Naive thymus-derived CD4-positive, alpha-beta T cell (primary cell): ENCODE data around the gene MARS1. TPM values are rescaled to one million over a fixed set of nuclear protein-coding genes. Genes with fewer than 3 reads are reported as not detected.

ENCODE experiments used
- ATAC-seq: fragments of 150-1000 bp; cut with Tn5 transposase; 2 replicates; pipeline ENCODE4 v1.10.0; 2021; ENCODE audit warnings: mild to moderate bottlenecking, moderate library complexity
- CTCF ChIA-PET: fragments of 350-600 bp; sonication (Branson Sonifier 250); formaldehyde crosslinking; loops from one replicate; lab custom pipeline; 2021; ENCODE audit warnings: antibody characterized with exemption; lab: Charles Lee
- POLR2A ChIA-PET: fragments of 350-600 bp; sonication (Branson Sonifier 250); formaldehyde crosslinking; loops from one replicate; lab custom pipeline; 2021; ENCODE audit warnings: antibody characterized with exemption, inconsistent platforms; lab: Charles Lee
- DNase-seq, 9 donors: peaks; one replicate each; pipeline versions ENCODE4 v3.0.0 to v3.0.0-alpha.2; 2020 to 2022; ENCODE audit warnings: mixed read lengths in 1 of 9
- H3K27ac ChIP-seq: one replicate; pipeline ENCODE4 v1.7.0; 2013; ENCODE audit warnings: mild to moderate bottlenecking, low read depth, low read length, moderate library complexity
- H3K27me3 ChIP-seq, 2 donors: one replicate each; pipeline ENCODE4 v1.7.0; 2013; ENCODE audit warnings: low read length in 2 of 2, mild to moderate bottlenecking in 2 of 2, moderate library complexity in 2 of 2; ENCODE audit not compliant: control insufficient read depth in 2 of 2, insufficient read depth in 2 of 2
- H3K36me3 ChIP-seq, 3 experiments: 1 replicate in 2 of 3; 2 replicates in 1 of 3; pipeline ENCODE4 v1.7.0; 2013; ENCODE audit warnings: low read length in 3 of 3, mild to moderate bottlenecking in 3 of 3, moderate library complexity in 1 of 3; ENCODE audit not compliant: insufficient read depth in 3 of 3, control insufficient read depth in 2 of 3
- H3K4me1 ChIP-seq, 2 donors: one replicate each; pipeline ENCODE4 v1.7.0; 2013; ENCODE audit warnings: low read length in 2 of 2, mild to moderate bottlenecking in 2 of 2, moderate library complexity in 1 of 2; ENCODE audit not compliant: control insufficient read depth in 2 of 2, insufficient read depth in 2 of 2
- H3K4me3 ChIP-seq: 2 replicates; pipeline ENCODE4 v1.7.0; 2013; ENCODE audit warnings: mild to moderate bottlenecking, low read length
- H3K9me3 ChIP-seq, 3 experiments: 1 replicate in 2 of 3; 2 replicates in 1 of 3; pipeline ENCODE4 v1.7.0; 2013; ENCODE audit warnings: low read length in 3 of 3; ENCODE audit not compliant: control insufficient read depth in 2 of 3
- H3K27ac Mint-ChIP-seq, 9 donors: one replicate each; pipeline ENCODE4 v1.8.0; 2020 to 2022; ENCODE audit warnings: mixed read lengths in 9 of 9, mild to moderate bottlenecking in 8 of 9, moderate library complexity in 5 of 9, inconsistent platforms in 2 of 9
- H3K27me3 Mint-ChIP-seq, 5 donors: one replicate each; pipeline ENCODE4 v1.8.0; 2021 to 2022; ENCODE audit warnings: mixed read lengths in 5 of 5, mild to moderate bottlenecking in 1 of 5
- H3K36me3 Mint-ChIP-seq, 5 donors: one replicate each; pipeline ENCODE4 v1.8.0; 2020 to 2022; ENCODE audit warnings: mixed read lengths in 5 of 5, mild to moderate bottlenecking in 3 of 5, inconsistent platforms in 1 of 5
- H3K4me1 Mint-ChIP-seq, 7 donors: one replicate each; pipeline ENCODE4 v1.8.0; 2020 to 2022; ENCODE audit warnings: mixed read lengths in 7 of 7, mild to moderate bottlenecking in 3 of 7, inconsistent platforms in 1 of 7
- H3K4me3 Mint-ChIP-seq, 10 donors: one replicate each; pipeline ENCODE4 v1.8.0; 2020 to 2022; ENCODE audit warnings: mild to moderate bottlenecking in 10 of 10, mixed read lengths in 10 of 10, moderate library complexity in 6 of 10, inconsistent platforms in 2 of 10
- H3K9me3 Mint-ChIP-seq, 11 donors: one replicate each; pipeline ENCODE4 v1.8.0; 2020 to 2022; ENCODE audit warnings: mixed read lengths in 11 of 11, mild to moderate bottlenecking in 4 of 11, inconsistent platforms in 1 of 11, moderate library complexity in 1 of 11
- intact Hi-C, 2 donors: fragments of 100-400 bp; cut with micrococcal nuclease; formaldehyde crosslinking; loops; one replicate each; pipeline ENCODE4 v1.15.1; 2023
- polyA plus RNA-seq, 2 donors: library from polyadenylated mRNA; unstranded; fragments of 300-500 nt; fragmentation: Illumina TruSeq; gene quantifications; one replicate each; pipeline ENCODE4 v1.2.3, GENCODE V29; 2021
- total RNA-seq, 6 experiments: library from RNA in 5 of 6; stranded (reverse) in 5 of 6; gene quantifications; 1 replicate in 5 of 6; 2 replicates in 1 of 6; pipeline ENCODE4 v1.2.3 and lab custom pipeline; 2021 to 2026

The MARS1 gene
- total and polyA plus RNA-seq, 7 experiments from 2014 or later = 86.0 to 229 (median 184) TPM

- Mint-ChIP-seq H3K27me3 (peaks cover 0 to 33% (median 6%) of the 10 kb centered on the region in 5 donors), H3K27ac (peak within 1 kb of the TSS in 3 of 9 donors; percentile 31 to 77 (median 71)), H3K4me1 (peaks cover 22 to 50% (median 41%) of the 10 kb centered on the region in 7 donors), H3K4me3 (peak within 1 kb of the TSS; percentile 61 to 83 (median 77)), H3K36me3 (no peaks in the 10 kb centered on the region), H3K9me3 (no peaks in the 10 kb centered on the region)
- Histone ChIP-seq H3K27ac (peak within 1 kb of the TSS; percentile 47), H3K4me1 (peaks cover 10 to 16% of the 10 kb centered on the region in 2 donors), H3K9me3 (no peaks in the 10 kb centered on the region), H3K4me3 (peak within 1 kb of the TSS; percentile 59), H3K36me3 (peaks cover 0 to 4% (median 0%) of the 10 kb centered on the region in 3 experiments), H3K27me3 (no peaks in the 10 kb centered on the region)
- ATAC-seq (peak; percentile 53), DNase-seq (peak; percentile 25 to 76 (median 47))
- ChIA-PET POLR2A (no interaction called here), CTCF (no interaction called here)
- intact Hi-C loops = no loop called here
Measured at GRCh38 chr12:57549909-57550640, 62.2 kb downstream of the MARS1 start, which contains the start of gene KIF5A. KIF5A (plus strand) TSS chr12:57550044; CDS start chr12:57550272, 228 bp downstream.

DNA sequence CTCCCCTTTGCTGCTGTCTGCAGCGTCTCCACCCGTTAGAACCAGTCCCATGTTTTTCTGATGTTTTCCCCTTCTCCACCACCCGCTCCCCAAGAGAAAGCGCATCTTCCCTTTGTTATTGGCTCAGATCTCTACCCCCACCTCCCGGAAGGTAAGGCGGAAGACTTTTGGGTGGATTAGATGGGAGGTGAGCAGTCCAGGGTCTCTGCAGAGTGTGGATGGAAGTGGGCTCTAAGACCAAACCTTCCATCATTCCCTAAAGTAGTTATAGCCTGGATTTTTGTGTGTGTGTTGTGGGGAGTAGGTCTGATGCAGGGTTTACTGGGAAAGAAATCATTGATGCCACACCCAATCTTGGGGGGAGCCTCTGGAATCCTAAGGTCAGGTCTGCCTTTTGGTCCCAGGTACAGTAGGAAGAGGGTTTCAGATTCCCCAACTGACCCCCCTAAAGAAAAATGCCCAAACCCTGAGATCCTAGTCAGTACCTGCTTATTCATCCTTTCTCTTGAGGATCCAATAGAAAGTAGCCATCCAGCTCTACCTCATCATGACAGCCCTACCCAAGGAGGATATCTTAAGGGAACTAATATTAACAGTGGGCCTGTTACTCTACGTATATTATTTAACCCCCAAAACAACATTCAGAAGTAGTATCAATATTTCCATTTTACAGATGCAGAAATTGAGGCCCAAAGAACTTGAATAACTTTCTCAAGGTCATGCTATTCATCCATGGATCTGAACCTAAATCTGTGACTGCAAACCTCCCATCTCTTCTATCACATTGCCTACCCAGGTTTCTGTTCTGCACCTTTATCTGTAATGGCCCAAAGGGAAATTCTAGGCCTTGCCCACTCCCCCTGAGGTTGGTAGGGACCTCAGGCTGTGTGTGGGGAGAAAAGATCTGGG is 63.0 kb downstream of the MARS1 start:
- intact Hi-C loops = no loop called here
- Histone ChIP-seq H3K27me3 (no peaks in the 10 kb centered on the region), H3K36me3 (peaks cover 0 to 4% (median 0%) of the 10 kb centered on the region in 3 experiments), H3K27ac (no peak overlapping the region), H3K4me3 (no peak overlapping the region), H3K9me3 (no peaks in the 10 kb centered on the region), H3K4me1 (peaks cover 8 to 14% of the 10 kb centered on the region in 2 donors)
- ChIA-PET POLR2A (no interaction called here), CTCF (interaction anchor here (1.5 kb wide), 1 partner anchor 32 kb away, joined by 3 read pairs; no protein-coding TSS in a partner anchor)
- Mint-ChIP-seq H3K4me1 (peaks cover 14 to 42% (median 33%) of the 10 kb centered on the region in 7 donors), H3K4me3 (peak overlapping the region; percentile 46 to 83 (median 77)), H3K9me3 (no peaks in the 10 kb centered on the region), H3K36me3 (no peaks in the 10 kb centered on the region), H3K27me3 (peaks cover 0 to 33% (median 6%) of the 10 kb centered on the region in 5 donors), H3K27ac (peak overlapping the region in 3 of 9 donors; percentile 11 to 31 (median 15))
- ATAC-seq = no peak
- no peak for DNase-seq

DNA sequence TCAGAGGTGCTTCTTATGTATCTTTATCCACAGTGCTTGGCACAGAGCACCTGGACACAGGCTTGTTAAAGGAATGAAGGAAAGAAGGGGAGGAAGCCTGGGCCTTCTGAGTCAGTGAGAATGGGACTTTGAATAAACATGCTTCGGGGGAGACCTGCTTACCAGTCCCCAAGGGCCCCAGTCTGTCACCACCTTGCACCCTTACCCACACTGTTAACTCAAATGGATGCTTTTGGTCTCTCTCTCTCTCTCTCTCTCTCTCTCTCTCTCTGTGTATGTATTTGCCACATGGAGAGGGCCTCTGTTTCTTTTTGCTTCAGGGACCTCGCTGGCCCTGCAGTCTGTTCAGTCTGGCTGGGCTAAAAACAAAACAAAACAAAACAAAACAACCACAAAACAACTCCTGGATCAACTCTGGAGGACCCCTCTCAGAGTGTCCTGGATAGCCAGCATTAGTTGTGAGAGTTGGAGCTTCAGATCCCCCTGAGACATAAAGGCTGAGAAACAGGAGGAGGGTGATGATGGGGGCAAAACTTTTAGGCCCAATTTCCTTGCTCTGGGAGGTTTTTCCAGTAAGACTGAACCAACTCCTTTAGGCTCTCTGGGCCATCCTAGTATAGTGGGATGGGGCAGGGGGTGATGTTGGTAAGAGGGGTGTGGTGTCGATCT is 63.9 kb downstream of the MARS1 start:
- Mint-ChIP-seq H3K9me3 (no peaks in the 10 kb centered on the region), H3K27me3 (peaks cover 0 to 33% (median 6%) of the 10 kb centered on the region in 5 donors), H3K27ac (peak overlapping the region in 1 of 9 donors; percentile 15), H3K36me3 (no peaks in the 10 kb centered on the region), H3K4me1 (peaks cover 7 to 34% (median 27%) of the 10 kb centered on the region in 7 donors), H3K4me3 (peak overlapping the region in 5 of 10 donors; percentile 10 to 81 (median 38))
- Histone ChIP-seq H3K27ac (no peak overlapping the region), H3K9me3 (no peaks in the 10 kb centered on the region), H3K4me1 (peaks cover 0 to 8% of the 10 kb centered on the region in 2 donors), H3K36me3 (peaks cover 0 to 2% (median 0%) of the 10 kb centered on the region in 3 experiments), H3K4me3 (no peak overlapping the region), H3K27me3 (no peaks in the 10 kb centered on the region)
- no peak for ATAC-seq
- DNase-seq = no peak
- CTCF ChIA-PET = interaction anchor here (1.5 kb wide), 1 partner anchor 31 kb away, joined by 3 read pairs; no protein-coding TSS in a partner anchor
- POLR2A ChIA-PET = interaction anchor here (0.8 kb wide), 1 partner anchor 19 kb away, joined by 5 read pairs; no protein-coding TSS in a partner anchor
- intact Hi-C loops = no loop called here

DNA sequence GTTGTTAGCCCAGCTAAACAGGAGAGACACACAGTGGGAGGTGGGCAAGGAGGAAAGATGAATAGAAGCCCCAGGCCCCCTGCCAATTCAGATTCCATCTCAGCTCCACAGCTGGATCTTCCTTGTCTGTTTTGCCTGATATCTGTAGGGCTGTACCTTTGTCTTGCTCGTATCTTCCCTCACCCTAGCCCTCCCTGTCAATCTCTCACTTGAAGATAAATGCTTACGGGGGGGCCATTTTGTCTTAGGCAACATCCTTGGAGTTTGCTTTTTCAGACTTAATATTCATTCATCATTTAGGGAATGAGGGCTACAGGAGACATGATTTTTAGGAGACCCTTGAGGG is 64.4 kb downstream of the MARS1 start:
- no peaks in the 10 kb centered on the region for H3K36me3 ChIP-seq
- intact Hi-C loops = no loop called here
- no peaks in the 10 kb centered on the region for H3K27me3 ChIP-seq
- H3K4me3 ChIP-seq = no peak overlapping the region
- ATAC-seq (no peak), DNase-seq (no peak)
- H3K4me1 Mint-ChIP-seq = peaks cover 3 to 30% (median 24%) of the 10 kb centered on the region in 7 donors
- H3K36me3 Mint-ChIP-seq = no peaks in the 10 kb centered on the region
- ChIA-PET CTCF (interaction anchor here (1.5 kb wide), 1 partner anchor 31 kb away, joined by 3 read pairs; no protein-coding TSS in a partner anchor), POLR2A (interaction anchor here (0.8 kb wide), 1 partner anchor 19 kb away, joined by 5 read pairs; no protein-coding TSS in a partner anchor)
- no peaks in the 10 kb centered on the region for H3K9me3 ChIP-seq
- no peaks in the 10 kb centered on the region for H3K9me3 Mint-ChIP-seq
- H3K27ac ChIP-seq = no peak overlapping the region
- H3K27me3 Mint-ChIP-seq = peaks cover 0 to 30% (median 6%) of the 10 kb centered on the region in 5 donors
- H3K4me3 Mint-ChIP-seq = no peak overlapping the region
- peaks cover 0 to 6% of the 10 kb centered on the region in 2 donors for H3K4me1 ChIP-seq
- H3K27ac Mint-ChIP-seq = no peak overlapping the region

GRCh38 chr12:57552835-57553313 is 65.0 kb downstream of the MARS1 start:
- H3K27me3 ChIP-seq = no peaks in the 10 kb centered on the region
- Mint-ChIP-seq H3K27ac (no peak overlapping the region), H3K4me1 (peaks cover 0 to 24% (median 19%) of the 10 kb centered on the region in 7 donors), H3K27me3 (peaks cover 0 to 28% (median 6%) of the 10 kb centered on the region in 5 donors), H3K9me3 (no peaks in the 10 kb centered on the region), H3K36me3 (no peaks in the 10 kb centered on the region), H3K4me3 (peak overlapping the region in 1 of 10 donors; percentile 45)
- intact Hi-C loops = no loop called here
- CTCF ChIA-PET = no interaction called here
- ATAC-seq (no peak), DNase-seq (no peak)
- H3K4me3 ChIP-seq = no peak overlapping the region
- POLR2A ChIA-PET = interaction anchor here (0.5 to 0.8 kb wide), 2 partner anchors 18 to 225 kb away, joined by 3 to 5 read pairs; no protein-coding TSS in a partner anchor
- H3K9me3 ChIP-seq = no peaks in the 10 kb centered on the region
- no peaks in the 10 kb centered on the region for H3K36me3 ChIP-seq
- H3K27ac ChIP-seq = no peak overlapping the region
- peaks cover 0 to 3% of the 10 kb centered on the region in 2 donors for H3K4me1 ChIP-seq
